Neural crest cell (in vitro differentiated cells): ENCODE data around the gene MBOAT1. TPM values are rescaled to one million over a fixed set of nuclear protein-coding genes. Genes with fewer than 3 reads are reported as not detected.
A peak's percentile ranks its signal among the peaks of the same experiment; 100 is the strongest.

Experiments used
- DNase-seq: peaks from one replicate; pipeline ENCODE4 v3.0.0; 2021; ENCODE audit warnings: low read depth, mixed read lengths, low spot score
- H3K27ac Mint-ChIP-seq: one replicate; pipeline ENCODE4 v1.8.0; 2021; ENCODE audit warnings: mild to moderate bottlenecking, mixed read lengths; ENCODE audit not compliant: unreplicated experiment
- H3K27me3 Mint-ChIP-seq: 2 replicates; pipeline ENCODE4 v1.8.0; 2021; ENCODE audit warnings: low read depth, mild to moderate bottlenecking, mixed read lengths
- H3K36me3 Mint-ChIP-seq: 2 replicates; pipeline ENCODE4 v1.8.0; 2021; ENCODE audit warnings: low read depth, mild to moderate bottlenecking, mixed read lengths
- H3K4me1 Mint-ChIP-seq: 2 replicates; pipeline ENCODE4 v1.8.0; 2021; ENCODE audit warnings: mixed read lengths
- H3K4me3 Mint-ChIP-seq: one replicate; pipeline ENCODE4 v1.8.0; 2021; ENCODE audit warnings: mild to moderate bottlenecking, mixed read lengths
- H3K9me3 Mint-ChIP-seq: 2 replicates; pipeline ENCODE4 v1.8.0; 2021; ENCODE audit warnings: mixed read lengths
- CTCF ChIP-seq: fragments of 200-600 bp; sonication (generic); conservative IDR thresholded peaks from 2 replicates; pipeline ENCODE4 v1.5.0; 2021; ENCODE audit warnings: antibody characterized with exemption, mild to moderate bottlenecking
- total RNA-seq: library from RNA; stranded (reverse); gene quantifications from 2 replicates; pipeline ENCODE4 v1.2.1, GENCODE V29; 2021

MBOAT1 gene
- total RNA-seq, 1 donor from 2014 or later = 11.4 TPM

DNA sequence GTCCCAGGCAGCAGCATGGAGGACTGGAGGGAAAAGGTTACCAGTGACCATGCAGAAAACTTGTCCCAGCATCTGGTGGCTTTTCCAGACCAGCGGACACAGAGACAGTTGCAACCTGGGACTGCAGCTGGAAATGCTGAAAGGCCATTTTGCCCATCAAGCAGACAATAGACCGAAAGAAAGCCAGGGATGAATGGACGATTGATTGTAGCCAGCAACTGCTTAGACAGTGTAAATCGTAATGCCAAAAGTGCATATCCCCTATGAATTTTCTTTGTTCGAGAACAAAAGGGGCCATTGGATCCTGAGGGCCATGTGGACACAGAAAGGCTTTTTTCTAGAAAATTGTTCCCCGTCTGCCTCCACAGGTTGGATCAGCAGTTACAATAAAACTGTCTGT is 115.7 kb downstream of the MBOAT1 start:
- Mint-ChIP-seq H3K9me3 (no peaks in the 10 kb centered on the region), H3K4me3 (no peak overlapping the region), H3K27ac (peak overlapping the region; percentile 86), H3K36me3 (no peaks in the 10 kb centered on the region), H3K4me1 (peaks cover 33% of the 10 kb centered on the region), H3K27me3 (no peaks in the 10 kb centered on the region)
- DNase-seq = no peak
- TF ChIP-seq CTCF = no peak

GRCh38 chr6:20095436-20095835 is 116.8 kb downstream of the MBOAT1 start:
- Mint-ChIP-seq H3K4me3 (no peak overlapping the region), H3K4me1 (peaks cover 33% of the 10 kb centered on the region), H3K27ac (no peak overlapping the region), H3K36me3 (no peaks in the 10 kb centered on the region), H3K27me3 (no peaks in the 10 kb centered on the region), H3K9me3 (no peaks in the 10 kb centered on the region)
- TF ChIP-seq CTCF = no peak
- no peak for DNase-seq

GRCh38 chr6:20092071-20092566 is 120.2 kb downstream of the MBOAT1 start:
- Mint-ChIP-seq H3K4me1 (peaks cover 29% of the 10 kb centered on the region), H3K4me3 (no peak overlapping the region), H3K36me3 (no peaks in the 10 kb centered on the region), H3K9me3 (no peaks in the 10 kb centered on the region), H3K27ac (no peak overlapping the region), H3K27me3 (no peaks in the 10 kb centered on the region)
- peak; percentile 81 for TF ChIP-seq CTCF
- no peak for DNase-seq

- TF ChIP-seq CTCF = no peak
- Mint-ChIP-seq H3K36me3 (no peaks in the 10 kb centered on the region), H3K4me1 (peaks cover 8% of the 10 kb centered on the region), H3K9me3 (peaks cover 3% of the 10 kb centered on the region), H3K27me3 (no peaks in the 10 kb centered on the region), H3K27ac (no peak overlapping the region), H3K4me3 (no peak overlapping the region)
- DNase-seq = no peak
Measured at GRCh38 chr6:20086992-20087391, 125.3 kb downstream of the MBOAT1 start.

DNA sequence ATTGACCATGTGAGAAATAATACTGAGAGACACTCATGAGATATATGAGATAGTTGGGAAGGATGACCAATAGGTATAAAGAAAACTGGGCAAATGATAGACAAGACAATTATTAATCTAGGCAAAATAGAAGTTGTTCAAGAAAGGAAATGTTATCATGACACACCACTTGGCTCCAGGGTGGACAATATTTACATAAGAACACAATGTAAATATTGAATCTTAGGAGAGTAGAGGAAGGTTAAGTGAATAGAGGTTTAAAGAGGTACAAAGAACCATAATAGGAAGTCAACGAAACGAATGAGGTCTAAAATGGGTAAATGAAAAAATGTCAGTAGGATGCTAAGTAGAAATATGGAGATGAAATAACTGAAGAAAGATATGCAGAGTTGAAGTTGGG is 126.5 kb downstream of the MBOAT1 start:
- no peak overlapping the region for H3K4me3 Mint-ChIP-seq
- H3K36me3 Mint-ChIP-seq = no peaks in the 10 kb centered on the region
- peaks cover 6% of the 10 kb centered on the region for H3K4me1 Mint-ChIP-seq
- no peak overlapping the region for H3K27ac Mint-ChIP-seq
- H3K27me3 Mint-ChIP-seq = no peaks in the 10 kb centered on the region
- no peak for TF ChIP-seq CTCF
- H3K9me3 Mint-ChIP-seq = peaks cover 4% of the 10 kb centered on the region
- no peak for DNase-seq

- H3K9me3 Mint-ChIP-seq = peaks cover 7% of the 10 kb centered on the region
- no peak overlapping the region for H3K27ac Mint-ChIP-seq
- no peak for TF ChIP-seq CTCF
- DNase-seq = no peak
- peaks cover 6% of the 10 kb centered on the region for H3K4me1 Mint-ChIP-seq
- no peak overlapping the region for H3K4me3 Mint-ChIP-seq
- no peaks in the 10 kb centered on the region for H3K27me3 Mint-ChIP-seq
- H3K36me3 Mint-ChIP-seq = peaks cover 3% of the 10 kb centered on the region
Measured at GRCh38 chr6:20084411-20084810, 127.9 kb downstream of the MBOAT1 start.
